ENCODE measurements around the gene KCNQ2. TPM values are rescaled to one million over a fixed set of nuclear protein-coding genes. Genes with fewer than 3 reads are reported as not detected.

KCNQ2 gene
- total RNA-seq, 1 donor from 2014 or later = 354 TPM

DNA sequence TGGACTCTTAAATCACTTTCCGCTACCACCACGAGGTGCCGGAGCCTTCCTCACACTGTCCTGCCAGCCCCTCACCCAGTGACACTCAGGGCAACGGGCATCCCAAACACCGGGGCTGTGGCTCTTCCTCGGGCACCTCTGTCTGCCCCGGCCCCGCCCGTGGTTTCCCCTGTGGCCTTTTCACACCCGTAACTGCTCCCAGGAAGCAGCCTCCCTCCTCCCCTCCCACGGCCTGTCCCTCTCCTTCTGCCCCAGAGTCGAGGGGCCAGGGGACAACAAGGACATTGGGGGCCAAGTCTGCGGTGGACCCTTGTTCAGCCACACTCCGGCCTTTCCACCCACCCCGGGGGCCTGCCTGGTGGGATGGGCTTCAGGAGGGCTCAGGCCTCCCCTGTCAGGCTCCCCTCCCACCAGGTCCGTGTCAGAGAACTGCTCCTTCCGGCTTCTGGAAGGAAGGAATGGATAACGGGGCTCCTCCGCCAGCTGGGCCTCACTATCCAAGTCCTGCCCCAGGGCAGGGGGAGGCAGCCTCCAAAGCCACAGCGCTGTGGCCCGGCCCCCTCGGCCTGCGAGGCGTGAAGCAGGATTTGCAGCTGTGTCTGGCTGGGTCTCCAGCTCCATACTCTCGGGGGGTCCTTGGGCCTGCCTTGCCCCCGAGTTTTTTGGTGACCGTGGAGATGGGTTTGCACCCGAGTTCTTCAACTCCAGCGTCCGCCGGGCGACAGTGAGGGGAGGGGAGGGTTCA lies 56.6 kb downstream of the KCNQ2 start:
- Mint-ChIP-seq H3K4me1 (ENCODE audit: low read depth, unreplicated experiment) (peaks cover 22% of the 10 kb centered on the region), H3K36me3 (ENCODE audit: unreplicated experiment) (no peaks in the 10 kb centered on the region), H3K9me3 (ENCODE audit: unreplicated experiment) (peaks cover 22% of the 10 kb centered on the region), H3K4me3 (ENCODE audit: unreplicated experiment) (peak overlapping the region; percentile 71), H3K27me3 (ENCODE audit: unreplicated experiment) (peaks cover 22% of the 10 kb centered on the region), H3K27ac (ENCODE audit: unreplicated experiment) (peak overlapping the region; percentile 97)
- DNase-seq = no peak
- TF ChIP-seq, protein P1, sequence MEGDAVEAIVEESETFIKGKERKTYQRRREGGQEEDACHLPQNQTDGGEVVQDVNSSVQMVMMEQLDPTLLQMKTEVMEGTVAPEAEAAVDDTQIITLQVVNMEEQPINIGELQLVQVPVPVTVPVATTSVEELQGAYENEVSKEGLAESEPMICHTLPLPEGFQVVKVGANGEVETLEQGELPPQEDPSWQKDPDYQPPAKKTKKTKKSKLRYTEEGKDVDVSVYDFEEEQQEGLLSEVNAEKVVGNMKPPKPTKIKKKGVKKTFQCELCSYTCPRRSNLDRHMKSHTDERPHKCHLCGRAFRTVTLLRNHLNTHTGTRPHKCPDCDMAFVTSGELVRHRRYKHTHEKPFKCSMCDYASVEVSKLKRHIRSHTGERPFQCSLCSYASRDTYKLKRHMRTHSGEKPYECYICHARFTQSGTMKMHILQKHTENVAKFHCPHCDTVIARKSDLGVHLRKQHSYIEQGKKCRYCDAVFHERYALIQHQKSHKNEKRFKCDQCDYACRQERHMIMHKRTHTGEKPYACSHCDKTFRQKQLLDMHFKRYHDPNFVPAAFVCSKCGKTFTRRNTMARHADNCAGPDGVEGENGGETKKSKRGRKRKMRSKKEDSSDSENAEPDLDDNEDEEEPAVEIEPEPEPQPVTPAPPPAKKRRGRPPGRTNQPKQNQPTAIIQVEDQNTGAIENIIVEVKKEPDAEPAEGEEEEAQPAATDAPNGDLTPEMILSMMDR (IDR thresholded peaks at IDR 0.05; ENCODE audit: partially characterized antibody, unreplicated experiment) = no peak

DNA sequence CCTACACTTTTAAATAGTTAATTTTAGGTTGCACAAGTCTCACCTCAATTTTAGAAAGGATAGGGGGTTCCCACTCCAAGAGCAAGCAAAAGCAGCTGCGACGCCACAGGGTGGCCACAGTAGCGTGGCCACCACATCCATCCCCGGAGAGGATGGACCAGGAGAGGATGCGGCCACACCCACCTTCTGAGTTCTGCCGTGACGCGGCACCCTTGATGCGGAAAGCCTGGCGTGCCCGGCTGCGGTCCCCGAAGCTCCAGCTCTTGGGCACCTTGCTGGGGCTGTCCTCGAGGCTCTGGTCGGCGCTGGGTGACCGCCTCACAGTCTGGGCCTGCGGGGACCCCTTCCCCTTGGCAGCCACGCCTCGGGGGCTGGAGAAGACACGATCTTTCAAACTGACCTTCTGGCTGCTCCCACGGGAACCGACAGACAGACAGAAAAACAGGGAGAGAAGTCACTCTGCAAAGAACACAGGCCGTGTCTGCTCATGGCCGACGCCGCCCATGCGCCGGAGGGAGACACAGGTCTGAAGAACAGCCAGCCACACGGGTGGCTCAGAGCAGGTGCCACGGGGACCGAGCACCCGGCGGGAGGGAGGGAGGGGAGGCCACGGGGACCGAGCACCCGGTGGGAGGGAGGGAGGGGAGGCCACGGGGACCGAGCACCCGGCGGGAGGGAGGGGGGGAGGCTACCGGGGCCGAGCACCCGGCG lies 57.6 kb downstream of the KCNQ2 start:
- TF ChIP-seq, protein P1 (IDR thresholded peaks at IDR 0.05; ENCODE audit: partially characterized antibody, unreplicated experiment) = no peak
- Mint-ChIP-seq H3K9me3 (ENCODE audit: unreplicated experiment) (peaks cover 22% of the 10 kb centered on the region), H3K36me3 (ENCODE audit: unreplicated experiment) (no peaks in the 10 kb centered on the region), H3K27ac (ENCODE audit: unreplicated experiment) (no peak overlapping the region), H3K4me3 (ENCODE audit: unreplicated experiment) (no peak overlapping the region), H3K4me1 (ENCODE audit: low read depth, unreplicated experiment) (peaks cover 22% of the 10 kb centered on the region), H3K27me3 (ENCODE audit: unreplicated experiment) (peaks cover 21% of the 10 kb centered on the region)
- no peak for DNase-seq

GRCh38 chr20:63413963-63414684 lies 58.3 kb downstream of the KCNQ2 start:
- Mint-ChIP-seq H3K4me3 (ENCODE audit: unreplicated experiment) (no peak overlapping the region), H3K36me3 (ENCODE audit: unreplicated experiment) (no peaks in the 10 kb centered on the region), H3K4me1 (ENCODE audit: low read depth, unreplicated experiment) (peaks cover 23% of the 10 kb centered on the region), H3K27me3 (ENCODE audit: unreplicated experiment) (peaks cover 18% of the 10 kb centered on the region), H3K9me3 (ENCODE audit: unreplicated experiment) (peaks cover 20% of the 10 kb centered on the region), H3K27ac (ENCODE audit: unreplicated experiment) (peak overlapping the region; percentile 33)
- no peak for DNase-seq
- TF ChIP-seq, protein P1 (IDR thresholded peaks at IDR 0.05; ENCODE audit: partially characterized antibody, unreplicated experiment) = no peak

DNA sequence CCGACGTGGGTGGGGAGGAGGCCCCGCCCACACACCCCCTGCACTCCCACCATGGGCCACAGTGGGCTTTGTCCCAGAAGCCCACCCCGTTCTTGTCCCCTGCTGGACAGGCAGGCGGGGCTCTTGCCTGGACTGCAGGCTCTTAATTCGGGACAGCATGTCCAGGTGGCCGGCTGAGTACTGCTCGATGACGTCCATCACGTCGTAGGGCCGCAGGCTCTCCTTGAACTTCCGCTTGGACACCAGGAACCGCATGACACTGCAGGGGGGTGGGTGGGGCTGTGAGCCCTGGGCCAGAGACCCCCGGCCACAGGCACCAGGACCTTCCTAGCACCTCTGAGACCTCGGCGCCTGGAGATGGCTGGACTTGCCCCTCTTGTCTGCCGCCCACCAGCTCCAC lies 59.1 kb downstream of the KCNQ2 start:
- Mint-ChIP-seq H3K9me3 (ENCODE audit: unreplicated experiment) (peaks cover 23% of the 10 kb centered on the region), H3K4me1 (ENCODE audit: low read depth, unreplicated experiment) (peaks cover 24% of the 10 kb centered on the region), H3K4me3 (ENCODE audit: unreplicated experiment) (no peak overlapping the region), H3K36me3 (ENCODE audit: unreplicated experiment) (no peaks in the 10 kb centered on the region), H3K27ac (ENCODE audit: unreplicated experiment) (no peak overlapping the region), H3K27me3 (ENCODE audit: unreplicated experiment) (peaks cover 20% of the 10 kb centered on the region)
- DNase-seq = no peak
- TF ChIP-seq, protein P1 (IDR thresholded peaks at IDR 0.05; ENCODE audit: partially characterized antibody, unreplicated experiment) = no peak
